Germinal center (tissue), 1 donor: ENCODE results near the gene VAT1.
"Not testable (repeated sequence)": the region's sequence is repeated elsewhere in the genome, so short reads cannot be mapped to it uniquely, and the experiment has no call there.

Experiments used
- DNase-seq: peaks from one replicate; pipeline ENCODE4 v3.0.0; 2012; ENCODE audit warnings: mixed read lengths, low spot score

The VAT1 gene

DNA sequence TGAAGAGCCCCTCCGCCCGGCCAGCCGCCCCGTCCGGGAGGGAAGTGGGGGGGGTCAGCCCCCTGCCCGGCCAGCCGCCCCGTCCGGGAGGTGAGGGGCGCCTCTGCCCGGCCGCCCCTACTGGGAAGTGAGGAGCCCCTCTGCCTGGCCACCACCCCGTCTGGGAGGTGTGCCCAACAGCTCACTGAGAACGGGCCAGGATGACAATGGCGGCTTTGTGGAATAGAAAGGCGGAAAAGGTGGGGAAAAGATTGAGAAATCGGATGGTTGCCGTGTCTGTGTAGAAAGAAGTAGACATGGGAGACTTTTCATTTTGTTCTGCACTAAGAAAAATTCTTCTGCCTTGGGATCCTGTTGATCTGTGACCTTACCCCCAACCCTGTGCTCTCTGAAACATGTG lies 48.9 kb downstream of the VAT1 start:
- DNase-seq: not testable (repeated sequence)

DNA sequence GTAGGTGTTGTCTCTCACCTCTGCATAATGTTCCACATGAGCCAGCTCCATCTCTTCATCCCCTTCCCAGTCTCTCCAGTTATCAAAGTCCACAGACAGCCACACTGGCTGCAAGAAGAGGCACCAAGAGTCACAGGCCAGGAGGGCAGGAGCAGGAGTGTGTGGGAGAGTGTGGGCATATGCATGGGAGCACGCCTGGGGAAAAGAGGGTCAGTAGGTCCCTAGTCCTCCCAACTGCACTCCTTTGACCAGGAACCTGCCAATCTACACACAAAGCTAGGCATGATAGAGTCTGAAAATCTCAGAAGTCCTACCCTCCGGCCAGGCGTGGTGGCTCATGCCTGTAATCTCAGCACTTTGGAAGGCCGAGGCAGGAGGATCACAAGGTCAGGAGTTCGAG lies 50.6 kb downstream of the VAT1 start:
- no peak for DNase-seq

DNA sequence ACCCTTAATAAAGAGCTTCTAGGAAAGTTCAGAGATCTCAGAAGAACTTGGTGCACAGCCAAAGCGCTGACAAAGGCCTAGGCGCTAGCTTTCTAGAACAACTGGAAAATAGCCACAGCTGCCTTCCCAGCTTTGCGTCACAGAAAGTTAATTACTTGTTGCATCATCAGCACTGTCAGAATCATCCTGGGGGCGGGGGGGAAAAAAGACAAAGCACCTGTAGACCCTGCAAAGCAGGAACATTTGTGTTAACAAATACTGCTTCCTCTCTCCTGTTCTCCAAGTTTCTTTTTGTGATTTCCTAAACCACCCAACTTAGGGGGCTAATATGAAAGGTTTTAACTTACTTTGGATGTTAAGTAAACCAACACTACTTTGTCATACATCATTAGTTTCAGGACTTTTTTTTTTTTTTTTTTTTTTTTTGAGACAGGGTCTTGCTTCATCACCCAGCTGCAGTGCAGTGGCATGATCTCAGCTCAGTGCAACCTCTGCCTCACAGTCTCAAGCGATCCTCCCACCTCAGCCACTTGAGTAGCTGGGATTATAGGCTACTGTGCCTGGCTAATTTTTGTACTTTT lies 53.1 kb downstream of the VAT1 start:
- DNase-seq: no peak

DNA sequence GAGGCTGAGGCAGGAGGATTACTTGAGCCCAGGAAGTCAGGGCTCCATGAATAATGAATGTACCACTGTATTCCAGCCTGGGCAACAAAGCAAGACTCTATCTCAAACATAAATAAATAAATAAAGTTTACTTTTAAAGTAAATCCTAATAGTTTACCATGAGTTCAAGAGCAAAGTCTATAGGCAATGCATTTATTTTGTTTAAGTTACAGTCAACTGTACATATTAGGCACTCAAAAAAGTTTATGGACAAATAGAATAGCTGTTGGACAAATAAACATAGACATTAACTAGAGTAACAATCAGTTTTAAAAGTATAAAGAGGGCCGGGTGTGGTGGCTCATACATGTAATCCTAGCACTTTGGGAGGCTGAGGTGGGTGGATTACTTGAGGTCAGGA lies 54.3 kb downstream of the VAT1 start:
- no peak for DNase-seq
